Measurements from ENCODE around the gene PLCB4.

GRCh38 chr20:9129756-9130155 lies 60.9 kb downstream of the PLCB4 start:
- TF ChIP-seq POLR2AphosphoS5 (IDR thresholded peaks at IDR 0.05; ENCODE audit: low read depth, low read length) (no peak), POLR2A (IDR thresholded peaks at IDR 0.05; ENCODE audit: low read depth, low read length) (no peak)
